ENCODE data around the gene HNRNPUL1.
"Not testable (repeated sequence)": the region's sequence is repeated elsewhere in the genome, so short reads cannot be mapped to it uniquely, and the experiment has no call there.

HNRNPUL1 gene

DNA sequence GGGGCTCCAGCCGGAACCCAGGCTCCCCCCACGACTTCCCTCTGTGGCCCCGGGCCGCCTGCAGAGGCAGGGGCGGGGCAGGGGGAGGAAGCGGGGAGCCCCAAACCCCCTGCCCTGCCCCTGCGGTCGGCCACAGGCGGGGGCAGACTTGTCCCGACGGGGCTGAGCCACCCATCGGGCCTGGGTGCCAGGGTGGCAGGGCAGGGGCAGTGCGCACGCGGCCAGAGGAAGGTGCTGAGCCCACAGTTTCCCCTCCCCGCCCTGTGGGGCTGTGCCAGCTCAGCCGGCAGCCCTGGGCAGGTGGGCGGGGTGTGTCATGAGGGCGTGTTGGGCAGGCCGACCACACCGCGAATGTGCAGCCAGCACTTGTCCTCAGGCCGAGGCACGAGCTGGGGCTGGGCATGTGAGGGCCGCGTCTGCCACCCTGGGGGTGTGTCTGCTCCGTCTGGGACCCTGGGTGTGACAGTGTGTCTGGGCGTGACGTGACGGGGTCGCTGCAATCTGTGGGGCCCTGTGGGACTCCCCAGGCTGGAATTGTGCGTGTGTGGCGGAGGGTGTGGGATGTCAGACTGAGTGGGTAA, 63.5 kb downstream of the HNRNPUL1 start:
- DNase-seq, result peak; percentile 83

DNA sequence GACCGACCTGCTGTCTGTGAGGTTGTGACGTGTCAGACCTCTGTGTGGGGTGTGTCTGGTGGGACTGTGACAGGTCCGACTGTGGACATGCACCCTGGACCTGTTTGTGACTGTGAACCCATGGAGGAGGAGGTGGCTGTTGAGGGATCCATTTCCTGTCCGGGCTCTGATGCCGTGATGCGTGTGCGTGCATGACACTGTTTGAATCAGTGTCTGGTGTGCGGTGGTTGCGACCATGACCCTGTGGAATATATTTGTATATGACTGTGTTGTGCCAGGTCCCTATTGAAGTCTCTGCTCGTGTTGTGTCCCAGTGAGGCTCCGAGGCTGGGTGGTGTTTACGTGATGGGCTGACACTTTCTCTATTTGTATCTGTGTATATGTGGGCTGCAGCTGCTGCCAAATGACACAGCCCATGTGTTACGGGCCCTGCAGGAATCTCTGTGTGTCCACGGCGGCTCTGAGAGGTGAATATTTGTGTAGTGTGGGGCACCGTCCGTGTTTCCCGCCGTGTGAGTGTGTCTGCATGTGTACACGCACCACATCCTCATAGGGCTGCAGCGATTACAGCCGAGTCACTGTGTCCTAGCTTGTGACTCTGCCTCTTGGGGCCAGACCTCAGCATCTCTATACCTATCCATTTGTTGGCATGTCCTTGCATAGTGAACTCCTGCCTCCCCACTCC, 64.1 kb downstream of the HNRNPUL1 start:
- DNase-seq, result peak; percentile 61

GRCh38 chr19:41328842-41329225, 64.7 kb downstream of the HNRNPUL1 start:
- DNase-seq, result no peak

DNA sequence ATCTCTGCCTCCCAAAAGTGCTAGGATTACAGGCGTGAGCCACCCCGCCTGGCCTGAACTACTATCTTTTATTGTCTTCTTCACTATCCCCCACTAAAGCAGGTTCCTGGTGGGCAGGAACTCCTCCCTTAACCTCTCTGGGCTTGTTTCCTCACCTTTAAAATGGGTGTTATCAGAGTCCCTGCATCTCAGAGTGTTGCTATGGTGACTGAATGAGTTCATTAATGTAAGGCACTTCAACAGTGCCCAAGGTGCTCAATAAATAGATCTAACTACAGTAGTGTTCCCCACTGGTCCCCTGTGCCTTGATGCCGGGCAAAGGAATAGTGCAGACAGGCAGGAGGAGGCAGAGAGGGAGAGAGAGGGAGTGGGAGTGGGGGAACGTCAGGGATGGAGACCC, 66.3 kb downstream of the HNRNPUL1 start:
- DNase-seq, result no peak

GRCh38 chr19:41330946-41331678, 66.9 kb downstream of the HNRNPUL1 start:
- DNase-seq, result no peak

DNA sequence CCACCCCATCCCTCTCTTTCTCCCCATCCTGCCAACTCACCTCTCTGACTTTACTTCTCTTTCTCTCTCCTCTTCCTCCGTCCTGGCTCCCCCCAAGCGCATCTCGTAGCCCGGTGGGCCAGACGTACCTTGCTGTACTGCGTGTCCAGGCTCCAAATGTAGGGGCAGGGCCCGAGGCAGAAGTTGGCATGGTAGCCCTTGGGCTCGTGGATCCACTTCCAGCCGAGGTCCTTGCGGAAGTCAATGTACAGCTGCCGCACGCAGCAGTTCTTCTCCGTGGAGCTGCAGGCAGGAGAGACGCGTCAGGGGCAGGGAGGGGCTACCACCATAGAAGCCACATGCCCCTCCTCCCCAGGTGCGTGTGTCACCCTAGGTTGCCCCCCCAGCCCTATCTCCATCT, 67.8 kb downstream of the HNRNPUL1 start:
- DNase-seq, result no peak

DNA sequence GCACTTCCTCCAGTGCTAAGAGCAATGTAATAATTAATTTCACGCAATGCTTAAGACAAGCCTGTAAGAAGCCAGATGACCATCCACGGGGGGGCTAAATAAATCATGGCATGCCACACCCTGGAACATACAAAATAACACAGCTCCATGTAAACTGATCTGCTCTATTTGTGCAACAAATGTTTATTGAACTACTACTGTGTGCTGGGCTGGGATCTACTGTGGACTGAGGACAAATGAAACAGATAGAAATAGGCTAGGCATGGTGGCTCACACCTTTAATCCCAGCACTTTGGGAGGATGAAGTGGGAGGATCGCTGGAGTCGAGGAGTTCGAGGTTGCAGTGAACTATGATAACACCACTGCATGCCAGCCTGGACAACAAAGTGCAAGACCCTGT, 68.3 kb downstream of the HNRNPUL1 start:
- no peak for DNase-seq

GRCh38 chr19:41334793-41335192, 70.6 kb downstream of the HNRNPUL1 start:
- no peak for DNase-seq

- DNase-seq, result no peak
Measured at GRCh38 chr19:41335467-41335866, 71.3 kb downstream of the HNRNPUL1 start.

DNA sequence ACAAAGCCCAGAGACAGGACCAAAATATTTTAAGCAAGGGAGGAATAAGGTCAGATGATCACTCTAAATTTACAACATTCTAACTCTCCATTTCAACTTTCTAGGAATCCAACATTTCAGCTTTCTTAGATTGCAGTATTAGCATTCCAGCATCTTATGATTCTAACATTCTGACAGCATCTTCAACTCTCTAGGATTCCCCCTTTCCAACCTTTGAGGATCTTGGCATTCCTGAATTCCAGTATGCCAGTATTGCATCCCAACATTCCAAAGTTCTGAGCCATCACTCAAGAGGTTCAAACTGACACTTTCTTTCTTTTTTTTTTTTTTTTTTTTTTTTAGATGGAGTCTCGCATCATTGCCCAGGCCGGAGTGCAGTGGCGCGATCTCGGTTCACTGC, 75.8 kb downstream of the HNRNPUL1 start:
- no peak for DNase-seq

- peak; percentile 50 for DNase-seq
Measured at GRCh38 chr19:41341669-41342490, 77.7 kb downstream of the HNRNPUL1 start.

DNA sequence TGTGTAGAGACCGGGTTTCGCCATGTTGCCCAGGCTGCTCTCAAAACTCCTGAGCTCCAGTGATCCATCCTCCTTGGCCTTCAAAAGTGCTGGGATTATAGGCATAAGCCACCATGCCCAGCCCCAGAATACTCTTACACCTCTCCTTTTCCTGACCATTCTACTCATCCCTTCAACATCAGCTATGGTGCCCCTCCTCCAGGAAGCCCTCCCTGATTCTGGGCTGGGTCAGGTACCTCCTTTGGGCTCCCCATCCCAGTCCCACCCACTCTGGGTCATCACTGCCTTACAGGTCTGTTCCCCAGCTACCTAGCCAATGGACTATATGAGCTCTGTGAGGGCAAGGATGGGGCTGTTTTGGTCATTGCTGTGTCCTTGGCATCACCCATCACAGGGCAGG, 80.0 kb downstream of the HNRNPUL1 start:
- no peak for DNase-seq

DNA sequence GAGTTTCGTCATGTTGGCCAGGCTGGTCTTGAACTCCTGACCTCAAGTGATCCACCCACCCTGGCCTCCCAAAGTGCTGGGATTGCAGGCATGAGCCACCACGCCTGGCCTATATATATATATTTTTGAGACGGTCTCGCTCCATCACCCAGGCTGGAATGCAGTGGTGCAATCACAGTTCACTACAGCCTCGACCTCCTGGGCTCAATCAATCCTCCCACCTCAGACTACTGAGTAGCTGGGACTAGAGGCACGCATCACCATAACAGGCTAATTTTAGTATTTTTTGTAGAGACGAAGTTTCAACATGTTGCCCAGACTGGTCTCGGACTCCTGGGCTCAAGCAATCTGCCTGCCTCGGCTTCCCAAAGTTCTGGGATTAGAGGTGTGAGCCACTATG, 82.7 kb downstream of the HNRNPUL1 start:
- DNase-seq, result not testable (repeated sequence)

- no peak for DNase-seq
Measured at GRCh38 chr19:41350735-41351338, 86.7 kb downstream of the HNRNPUL1 start.

GRCh38 chr19:41351339-41352245, 87.4 kb downstream of the HNRNPUL1 start:
- DNase-seq, result peak; percentile 86

GRCh38 chr19:41352279-41352608, 88.1 kb downstream of the HNRNPUL1 start:
- no peak for DNase-seq

GRCh38 chr19:41352609-41353465, 88.7 kb downstream of the HNRNPUL1 start:
- peak; percentile 85 for DNase-seq

DNA sequence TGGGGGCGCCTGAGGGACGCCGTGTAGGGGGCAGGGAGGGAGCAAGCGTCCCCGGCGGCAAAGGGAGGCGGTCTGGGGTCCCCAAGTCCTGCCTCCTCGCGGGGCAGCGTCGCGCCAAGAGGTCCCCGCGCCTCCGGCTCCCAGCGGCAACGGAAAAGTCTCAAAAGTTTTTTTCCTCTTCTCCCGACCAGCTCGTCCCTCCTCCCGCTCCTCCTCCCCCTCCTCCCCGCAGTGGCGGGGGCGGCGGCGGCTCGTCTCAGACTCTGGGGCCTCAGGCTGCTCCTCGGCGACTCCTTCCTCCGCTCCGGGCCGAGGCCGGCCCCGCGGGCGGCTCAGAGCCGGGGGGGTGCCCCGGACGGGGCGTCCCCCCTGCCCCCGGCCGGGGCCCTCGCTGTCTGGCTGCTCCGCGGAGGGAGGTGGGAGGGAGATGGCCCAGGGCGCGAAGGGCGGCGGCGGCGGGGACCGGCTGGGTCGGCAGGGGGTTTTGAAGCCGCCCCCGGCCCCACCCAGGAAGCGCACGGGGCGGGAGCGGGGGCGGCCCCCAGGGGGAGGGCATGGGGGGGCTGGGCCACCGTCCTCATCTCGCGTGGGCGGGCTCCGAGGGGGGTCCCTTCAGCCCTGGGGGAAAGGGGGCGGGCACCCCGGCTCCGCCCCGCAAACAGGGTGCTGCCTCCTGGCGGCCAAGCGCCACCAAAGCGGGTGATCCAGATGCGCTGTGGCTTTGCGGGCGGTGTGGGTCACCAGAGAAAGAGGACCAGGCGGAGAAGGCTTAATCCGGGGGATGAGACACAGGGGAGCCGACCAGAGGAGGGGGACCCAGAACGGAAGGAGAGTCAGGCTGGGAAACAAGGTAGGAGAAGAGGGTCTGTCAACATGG, 89.5 kb downstream of the HNRNPUL1 start, which contains the start of gene TGFB1:
TSS of gene TGFB1 (minus strand) at position 457 of the 877 bp plus-strand sequence. CDS start 878 bp downstream, outside the sequence.
- DNase-seq, result peak; percentile 97

- no peak for DNase-seq
Measured at GRCh38 chr19:41354343-41354953, 90.3 kb downstream of the HNRNPUL1 start.
